NCI-H1092 treated with DMSO at 0.1 percent for 48 hours (cell line): ENCODE measurements around the gene TRIM47.
A peak's percentile ranks its signal among the peaks of the same experiment; 100 is the strongest.

Experiments
- DNase-seq: peaks from one replicate; lab custom pipeline; 2025; lab: John Stamatoyannopoulos, UW

Gene TRIM47

GRCh38 chr17:75831032-75831571, 47.3 kb downstream of the TRIM47 start:
- DNase-seq: no peak

GRCh38 chr17:75830164-75831031, 48.0 kb downstream of the TRIM47 start:
- no peak for DNase-seq

GRCh38 chr17:75829747-75830146, 48.6 kb downstream of the TRIM47 start:
- no peak for DNase-seq

- DNase-seq: no peak
Measured at GRCh38 chr17:75828741-75829140, 49.6 kb downstream of the TRIM47 start.

GRCh38 chr17:75828076-75828400, 50.3 kb downstream of the TRIM47 start:
- DNase-seq: no peak

GRCh38 chr17:75827308-75828075, 50.9 kb downstream of the TRIM47 start:
- DNase-seq: peak; percentile 86

GRCh38 chr17:75826561-75827307, 51.6 kb downstream of the TRIM47 start:
- no peak for DNase-seq

GRCh38 chr17:75825748-75826370, 52.5 kb downstream of the TRIM47 start:
- no peak for DNase-seq

- no peak for DNase-seq
Measured at GRCh38 chr17:75825149-75825552, 53.2 kb downstream of the TRIM47 start.

- DNase-seq: no peak
Measured at GRCh38 chr17:75824666-75825065, 53.7 kb downstream of the TRIM47 start.
